Measurements from ENCODE around the gene UBE2E2. TPM values are rescaled to one million over a fixed set of nuclear protein-coding genes. Genes with fewer than 3 reads are reported as not detected.

UBE2E2 gene
- total and polyA plus RNA-seq, 2 of the 13 experiments (the other 11 are each of a cell fraction or from before 2014, with no cell fraction given), result 0.77 to 1.5 TPM

DNA sequence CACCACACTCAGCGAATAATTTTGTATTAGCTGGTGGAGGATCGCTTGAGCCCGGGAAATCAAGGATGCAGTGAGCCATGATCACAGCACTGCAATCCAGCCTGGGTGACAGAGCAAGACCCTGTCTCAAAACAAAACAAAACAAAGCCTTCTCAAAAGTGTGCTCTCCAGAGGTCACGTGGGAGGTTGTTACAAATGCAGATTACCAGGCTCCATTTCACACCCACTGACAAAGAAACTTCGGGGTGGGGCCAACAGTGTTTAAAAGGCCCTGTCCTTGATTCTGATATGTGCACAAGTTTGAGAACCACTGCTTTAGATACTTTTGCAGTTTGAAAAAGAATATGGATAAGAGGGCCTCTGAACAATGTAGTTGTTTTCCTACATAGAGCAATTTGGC, 80.5 kb downstream of the UBE2E2 start:
- in situ Hi-C loops (cut with HindIII; ENCODE audit: extremely low pct_ligation_motif_present, low pct_unique_long_range_greater_than_20kb) (no loop called here), intact Hi-C loops (cut with micrococcal nuclease; ENCODE audit: unreplicated experiment) (no loop called here)
- ChIA-PET CTCF (ENCODE audit: low intra/inter-chr PET ratio, low total read pairs) (no interaction called here), POLR2A (no interaction called here)
- FAIRE-seq (no peak), DNase-seq (ENCODE audit: low spot score) (no peak), ATAC-seq (no peak)
- no peak overlapping the region for H3K27ac ChIP-seq (ENCODE audit: extremely low read length, insufficient read depth, low read length)
- no peaks in the 10 kb centered on the region for H3K79me2 ChIP-seq (ENCODE audit: insufficient read depth, low read length)
- H3K36me3 ChIP-seq (replicated peaks in 1 of 2; ENCODE audit: control insufficient read depth in 1 of 2, insufficient read depth in 2 of 2, low read length in 2 of 2), result no peaks in the 10 kb centered on the region
- H3K9me3 ChIP-seq (ENCODE audit: low read length), result no peaks in the 10 kb centered on the region
- H3K4me1 ChIP-seq (ENCODE audit: insufficient read depth, low read length), result no peaks in the 10 kb centered on the region
- no peak for TF ChIP-seq ZNF335 (CRISPR knock-in tag; IDR thresholded peaks at IDR 0.05)
- no TSS peak for BruUV-seq (replicated peaks)
- H3K9ac ChIP-seq (ENCODE audit: insufficient read depth, low read depth, low read length), result no peak overlapping the region
- WGBS (ENCODE audit: low lambda C conversion rate), result 42% methylated on average over 5 of the region's 5 CpGs
- no peak overlapping the region for H3K4me3 ChIP-seq (replicated peaks in 1 of 3; ENCODE audit: insufficient read depth in 1 of 3, low read depth in 2 of 3, low read length in 3 of 3)
- H2AFZ ChIP-seq (ENCODE audit: low read length), result no peak overlapping the region
- no peaks in the 10 kb centered on the region for H4K20me1 ChIP-seq (ENCODE audit: insufficient read depth, low read length)
- H3K27me3 ChIP-seq (ENCODE audit: control insufficient read depth in 1 of 2, insufficient read depth in 2 of 2, low read length in 2 of 2), result no peaks in the 10 kb centered on the region
- H3K4me2 ChIP-seq (ENCODE audit: low read depth, low read length), result no peak overlapping the region

DNA sequence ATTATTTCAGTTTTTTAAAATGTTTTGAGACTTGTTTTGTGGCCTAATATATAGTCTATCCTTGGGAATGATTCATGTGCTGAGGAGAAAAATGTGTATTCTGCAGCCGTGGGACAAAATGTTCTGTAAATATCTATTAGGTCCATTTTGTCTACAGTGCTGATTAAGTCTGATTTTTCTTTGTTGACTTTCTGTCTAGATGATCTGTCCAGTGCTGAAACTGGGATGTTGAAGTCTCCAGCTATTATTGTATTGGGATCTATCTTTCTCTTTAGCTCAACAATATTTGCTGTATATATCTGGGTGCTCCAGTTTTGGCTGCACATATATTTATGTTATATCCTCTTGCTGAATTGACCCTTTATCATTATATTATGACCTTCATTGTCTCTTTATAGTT, 85.2 kb downstream of the UBE2E2 start:
- WGBS (ENCODE audit: low lambda C conversion rate), result 0% methylated on average over 1 of the region's 1 CpG
- no peak overlapping the region for H3K27ac ChIP-seq (ENCODE audit: extremely low read length, insufficient read depth, low read length)
- FAIRE-seq (no peak), DNase-seq (ENCODE audit: low spot score) (no peak), ATAC-seq (no peak)
- no peaks in the 10 kb centered on the region for H3K36me3 ChIP-seq (replicated peaks in 1 of 2; ENCODE audit: control insufficient read depth in 1 of 2, insufficient read depth in 2 of 2, low read length in 2 of 2)
- H4K20me1 ChIP-seq (ENCODE audit: insufficient read depth, low read length), result no peaks in the 10 kb centered on the region
- intact Hi-C loops (cut with micrococcal nuclease; ENCODE audit: unreplicated experiment), result no loop called here
- no peak overlapping the region for H3K9ac ChIP-seq (ENCODE audit: insufficient read depth, low read depth, low read length)
- H3K4me3 ChIP-seq (replicated peaks in 1 of 3; ENCODE audit: insufficient read depth in 1 of 3, low read depth in 2 of 3, low read length in 3 of 3), result no peak overlapping the region
- no peaks in the 10 kb centered on the region for H3K27me3 ChIP-seq (ENCODE audit: control insufficient read depth in 1 of 2, insufficient read depth in 2 of 2, low read length in 2 of 2)
- H3K79me2 ChIP-seq (ENCODE audit: insufficient read depth, low read length), result no peaks in the 10 kb centered on the region
- H3K4me2 ChIP-seq (ENCODE audit: low read depth, low read length), result no peak overlapping the region
- ChIA-PET CTCF (ENCODE audit: low intra/inter-chr PET ratio, low total read pairs) (no interaction called here), POLR2A (no interaction called here)
- no peak for TF ChIP-seq ZNF749 (CRISPR knock-in tag; IDR thresholded peaks at IDR 0.05; ENCODE audit: borderline replicate concordance)
- TF ChIP-seq MIER2 (CRISPR knock-in tag; IDR thresholded peaks at IDR 0.05), result peak; percentile 76; the same call in 1 of the 2 replicates
- TF ChIP-seq, protein P1, sequence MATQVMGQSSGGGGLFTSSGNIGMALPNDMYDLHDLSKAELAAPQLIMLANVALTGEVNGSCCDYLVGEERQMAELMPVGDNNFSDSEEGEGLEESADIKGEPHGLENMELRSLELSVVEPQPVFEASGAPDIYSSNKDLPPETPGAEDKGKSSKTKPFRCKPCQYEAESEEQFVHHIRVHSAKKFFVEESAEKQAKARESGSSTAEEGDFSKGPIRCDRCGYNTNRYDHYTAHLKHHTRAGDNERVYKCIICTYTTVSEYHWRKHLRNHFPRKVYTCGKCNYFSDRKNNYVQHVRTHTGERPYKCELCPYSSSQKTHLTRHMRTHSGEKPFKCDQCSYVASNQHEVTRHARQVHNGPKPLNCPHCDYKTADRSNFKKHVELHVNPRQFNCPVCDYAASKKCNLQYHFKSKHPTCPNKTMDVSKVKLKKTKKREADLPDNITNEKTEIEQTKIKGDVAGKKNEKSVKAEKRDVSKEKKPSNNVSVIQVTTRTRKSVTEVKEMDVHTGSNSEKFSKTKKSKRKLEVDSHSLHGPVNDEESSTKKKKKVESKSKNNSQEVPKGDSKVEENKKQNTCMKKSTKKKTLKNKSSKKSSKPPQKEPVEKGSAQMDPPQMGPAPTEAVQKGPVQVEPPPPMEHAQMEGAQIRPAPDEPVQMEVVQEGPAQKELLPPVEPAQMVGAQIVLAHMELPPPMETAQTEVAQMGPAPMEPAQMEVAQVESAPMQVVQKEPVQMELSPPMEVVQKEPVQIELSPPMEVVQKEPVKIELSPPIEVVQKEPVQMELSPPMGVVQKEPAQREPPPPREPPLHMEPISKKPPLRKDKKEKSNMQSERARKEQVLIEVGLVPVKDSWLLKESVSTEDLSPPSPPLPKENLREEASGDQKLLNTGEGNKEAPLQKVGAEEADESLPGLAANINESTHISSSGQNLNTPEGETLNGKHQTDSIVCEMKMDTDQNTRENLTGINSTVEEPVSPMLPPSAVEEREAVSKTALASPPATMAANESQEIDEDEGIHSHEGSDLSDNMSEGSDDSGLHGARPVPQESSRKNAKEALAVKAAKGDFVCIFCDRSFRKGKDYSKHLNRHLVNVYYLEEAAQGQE (IDR thresholded peaks at IDR 0.05; ENCODE audit: borderline replicate concordance in 1 of 2, low read depth in 1 of 2, low read length in 2 of 2), result peak in 1 of 2 experiments; percentile 87; a peak in 3 of 4 replicates
- no peak for TF ChIP-seq ZNF605 (CRISPR knock-in tag; IDR thresholded peaks at IDR 0.05)
- no peaks in the 10 kb centered on the region for H3K4me1 ChIP-seq (ENCODE audit: insufficient read depth, low read length)
- BruUV-seq (replicated peaks), result no TSS peak
- H2AFZ ChIP-seq (ENCODE audit: low read length), result no peak overlapping the region
- in situ Hi-C loops (cut with HindIII; ENCODE audit: extremely low pct_ligation_motif_present, low pct_unique_long_range_greater_than_20kb), result no loop called here
- no peaks in the 10 kb centered on the region for H3K9me3 ChIP-seq (ENCODE audit: low read length)

Measured in HepG2 (cell line).